Activated T-cell treated with anti-CD3 and anti-CD28 coated beads, Interleukin-2, amount 50 U/mL, for 72 hours (primary cell): Measurements from ENCODE around the gene CERS3. TPM values are rescaled to one million over a fixed set of nuclear protein-coding genes. Genes with fewer than 3 reads are reported as not detected.

ENCODE experiments used
- ATAC-seq, 2 donors: fragments of 150-1000 bp; cut with Tn5 transposase; replicated peaks in 1 of 2; 2 replicates each; pipeline ENCODE4 v1.10.0; 2021; ENCODE audit warnings: moderate library complexity in 2 of 2, mild to moderate bottlenecking in 1 of 2
- DNase-seq, 2 donors: peaks; one replicate each; pipeline ENCODE4 v3.0.0; 2021 to 2022; ENCODE audit warnings: mixed read lengths in 1 of 2
- H3K27ac Mint-ChIP-seq: one replicate; pipeline ENCODE4 v1.8.0; 2022; ENCODE audit warnings: mild to moderate bottlenecking, moderate library complexity, mixed read lengths
- H3K27me3 Mint-ChIP-seq: one replicate; pipeline ENCODE4 v1.8.0; 2022; ENCODE audit warnings: low read depth, mixed read lengths
- H3K36me3 Mint-ChIP-seq, 2 donors: one replicate each; pipeline ENCODE4 v1.8.0; 2022; ENCODE audit warnings: mixed read lengths in 2 of 2, mild to moderate bottlenecking in 1 of 2; ENCODE audit not compliant: insufficient read depth in 2 of 2
- H3K4me1 Mint-ChIP-seq: one replicate; pipeline ENCODE4 v1.8.0; 2022; ENCODE audit warnings: low read depth, mixed read lengths
- H3K4me3 Mint-ChIP-seq, 2 donors: one replicate each; pipeline ENCODE4 v1.8.0; 2022; ENCODE audit warnings: mild to moderate bottlenecking in 2 of 2, mixed read lengths in 2 of 2, moderate library complexity in 2 of 2
- H3K9me3 Mint-ChIP-seq, 2 donors: one replicate each; pipeline ENCODE4 v1.8.0; 2022; ENCODE audit warnings: mixed read lengths in 2 of 2
- total RNA-seq, 2 donors: library from RNA; stranded (reverse); gene quantifications; one replicate each; pipeline ENCODE4 v1.2.3, GENCODE V29; 2022

The CERS3 gene
- total RNA-seq: 1 to 10 TPM in 1 of 2 donors, under 1 TPM in 1; 0.22 to 2.2 TPM

- no peak within 1 kb of the TSS for H3K27ac Mint-ChIP-seq
- H3K4me3 Mint-ChIP-seq: no peak within 1 kb of the TSS
- ATAC-seq (no peak), DNase-seq (no peak)
- H3K27me3 Mint-ChIP-seq: no peaks in the 10 kb centered on the region
- no peaks in the 10 kb centered on the region for H3K9me3 Mint-ChIP-seq
- H3K4me1 Mint-ChIP-seq: peaks cover 9% of the 10 kb centered on the region
- H3K36me3 Mint-ChIP-seq: no peaks in the 10 kb centered on the region
Measured at GRCh38 chr15:100528833-100529428, at the start of gene CERS3. Gene CERS3, minus strand, starts transcription at chr15:100528950. Its CDS starts 27,101 bp downstream, at chr15:100501849.

- DNase-seq: no peak
- ATAC-seq: peak; percentile 58 to 60
- Mint-ChIP-seq H3K4me1 (peaks cover 66% of the 10 kb centered on the region), H3K4me3 (no peak overlapping the region), H3K9me3 (peaks cover 0 to 2% of the 10 kb centered on the region in 2 donors), H3K27me3 (no peaks in the 10 kb centered on the region), H3K27ac (peak overlapping the region; percentile 94), H3K36me3 (peaks cover 6 to 42% of the 10 kb centered on the region in 2 donors)
Measured at GRCh38 chr15:100573526-100573925, 44.8 kb upstream of the CERS3 start.

- DNase-seq (no peak), ATAC-seq (no peak)
- peaks cover 6 to 42% of the 10 kb centered on the region in 2 donors for H3K36me3 Mint-ChIP-seq
- H3K4me1 Mint-ChIP-seq: peaks cover 64% of the 10 kb centered on the region
- peak overlapping the region; percentile 95 for H3K27ac Mint-ChIP-seq
- no peaks in the 10 kb centered on the region for H3K27me3 Mint-ChIP-seq
- peak overlapping the region in 1 of 2 donors; percentile 51 for H3K4me3 Mint-ChIP-seq
- H3K9me3 Mint-ChIP-seq: no peaks in the 10 kb centered on the region
Measured at GRCh38 chr15:100572362-100572983, 43.7 kb upstream of the CERS3 start.

- peaks cover 56% of the 10 kb centered on the region for H3K4me1 Mint-ChIP-seq
- H3K4me3 Mint-ChIP-seq: peak overlapping the region in 1 of 2 donors; percentile 51
- peaks cover 4 to 38% of the 10 kb centered on the region in 2 donors for H3K36me3 Mint-ChIP-seq
- H3K27me3 Mint-ChIP-seq: no peaks in the 10 kb centered on the region
- ATAC-seq: no peak
- no peaks in the 10 kb centered on the region for H3K9me3 Mint-ChIP-seq
- DNase-seq: no peak
- peak overlapping the region; percentile 95 for H3K27ac Mint-ChIP-seq
Measured at GRCh38 chr15:100571592-100572167, 42.9 kb upstream of the CERS3 start.

GRCh38 chr15:100570735-100571313 lies 42.1 kb upstream of the CERS3 start:
- peaks cover 48% of the 10 kb centered on the region for H3K4me1 Mint-ChIP-seq
- peak overlapping the region; percentile 48 to 51 for H3K4me3 Mint-ChIP-seq
- H3K36me3 Mint-ChIP-seq: peaks cover 4 to 31% of the 10 kb centered on the region in 2 donors
- H3K27ac Mint-ChIP-seq: peak overlapping the region; percentile 93
- no peaks in the 10 kb centered on the region for H3K27me3 Mint-ChIP-seq
- ATAC-seq (no peak), DNase-seq (no peak)
- no peaks in the 10 kb centered on the region for H3K9me3 Mint-ChIP-seq

- H3K4me3 Mint-ChIP-seq: no peak overlapping the region
- ATAC-seq: no peak
- H3K36me3 Mint-ChIP-seq: peaks cover 1 to 29% of the 10 kb centered on the region in 2 donors
- no peaks in the 10 kb centered on the region for H3K27me3 Mint-ChIP-seq
- DNase-seq: no peak
- H3K4me1 Mint-ChIP-seq: peaks cover 44% of the 10 kb centered on the region
- peak overlapping the region; percentile 93 for H3K27ac Mint-ChIP-seq
- no peaks in the 10 kb centered on the region for H3K9me3 Mint-ChIP-seq
Measured at GRCh38 chr15:100570275-100570674, 41.5 kb upstream of the CERS3 start.

GRCh38 chr15:100569391-100569790 lies 40.6 kb upstream of the CERS3 start:
- peaks cover 36% of the 10 kb centered on the region for H3K4me1 Mint-ChIP-seq
- DNase-seq (no peak), ATAC-seq (no peak)
- H3K27me3 Mint-ChIP-seq: no peaks in the 10 kb centered on the region
- H3K4me3 Mint-ChIP-seq: no peak overlapping the region
- H3K9me3 Mint-ChIP-seq: no peaks in the 10 kb centered on the region
- H3K36me3 Mint-ChIP-seq: peaks cover 4 to 30% of the 10 kb centered on the region in 2 donors
- peak overlapping the region; percentile 39 for H3K27ac Mint-ChIP-seq

- Mint-ChIP-seq H3K4me1 (peaks cover 20% of the 10 kb centered on the region), H3K36me3 (peaks cover 4 to 27% of the 10 kb centered on the region in 2 donors), H3K27ac (no peak overlapping the region)
Measured at GRCh38 chr15:100566850-100567628, 38.3 kb upstream of the CERS3 start.

GRCh38 chr15:100565591-100565990 lies 36.8 kb upstream of the CERS3 start:
- Mint-ChIP-seq H3K27ac (no peak overlapping the region), H3K9me3 (no peaks in the 10 kb centered on the region), H3K4me3 (no peak overlapping the region), H3K4me1 (peaks cover 6% of the 10 kb centered on the region), H3K27me3 (no peaks in the 10 kb centered on the region), H3K36me3 (peaks cover 4 to 22% of the 10 kb centered on the region in 2 donors)
- DNase-seq: no peak
- no peak for ATAC-seq

More at GRCh38 chr15:100566850-100567628, 38.3 kb upstream of the CERS3 start:
- ATAC-seq: no peak
- no peaks in the 10 kb centered on the region for H3K27me3 Mint-ChIP-seq
- H3K9me3 Mint-ChIP-seq: no peaks in the 10 kb centered on the region
- DNase-seq: no peak
- no peak overlapping the region for H3K4me3 Mint-ChIP-seq

- Mint-ChIP-seq H3K4me3 (no peak overlapping the region), H3K9me3 (no peaks in the 10 kb centered on the region), H3K27me3 (no peaks in the 10 kb centered on the region), H3K4me1 (no peaks in the 10 kb centered on the region), H3K27ac (no peak overlapping the region), H3K36me3 (peaks cover 4 to 19% of the 10 kb centered on the region in 2 donors)
- DNase-seq (no peak), ATAC-seq (no peak)
Measured at GRCh38 chr15:100560323-100560722, 31.6 kb upstream of the CERS3 start.

GRCh38 chr15:100559330-100559729 lies 30.6 kb upstream of the CERS3 start:
- Mint-ChIP-seq H3K27me3 (no peaks in the 10 kb centered on the region), H3K36me3 (peaks cover 2 to 17% of the 10 kb centered on the region in 2 donors), H3K4me1 (no peaks in the 10 kb centered on the region), H3K27ac (no peak overlapping the region), H3K9me3 (no peaks in the 10 kb centered on the region), H3K4me3 (no peak overlapping the region)
- DNase-seq: no peak
- ATAC-seq: no peak

- DNase-seq: no peak
- no peak overlapping the region for H3K27ac Mint-ChIP-seq
- no peaks in the 10 kb centered on the region for H3K4me1 Mint-ChIP-seq
- H3K36me3 Mint-ChIP-seq: peaks cover 2 to 18% of the 10 kb centered on the region in 2 donors
- no peak for ATAC-seq
- H3K27me3 Mint-ChIP-seq: no peaks in the 10 kb centered on the region
- H3K9me3 Mint-ChIP-seq: no peaks in the 10 kb centered on the region
- no peak overlapping the region for H3K4me3 Mint-ChIP-seq
Measured at GRCh38 chr15:100558771-100559254, 30.1 kb upstream of the CERS3 start.
